Stimulated activated CD8-positive, alpha-beta memory T cell treated with anti-CD3 and anti-CD28 coated beads, Interleukin-15, amount 100 ng/mL, for 48 hours (primary cell): ENCODE results near the gene GANC.

ENCODE experiments used
- DNase-seq, 2 donors: peaks; one replicate each; pipeline ENCODE4 v3.0.0-alpha.2; 2020; ENCODE audit warnings: low read depth in 2 of 2

GANC gene

GRCh38 chr15:42344763-42345162 is 71.8 kb downstream of the GANC start:
- no peak for DNase-seq

- no peak for DNase-seq
These were observed 72.5 kb downstream of the GANC start for GRCh38 chr15:42345504-42345903.

- no peak for DNase-seq
These were observed 75.1 kb downstream of the GANC start for GRCh38 chr15:42348083-42348482.

- no peak for DNase-seq
These were observed 76.2 kb downstream of the GANC start for GRCh38 chr15:42349186-42349585.

- no peak for DNase-seq
These were observed 79.4 kb downstream of the GANC start for GRCh38 chr15:42352401-42352800.

GRCh38 chr15:42353061-42353460 is 80.1 kb downstream of the GANC start:
- no peak for DNase-seq

GRCh38 chr15:42354824-42355223 is 81.8 kb downstream of the GANC start:
- no peak for DNase-seq

- DNase-seq: no peak
These were observed 82.3 kb downstream of the GANC start for GRCh38 chr15:42355291-42355690.

- no peak for DNase-seq
These were observed 83.8 kb downstream of the GANC start for GRCh38 chr15:42356851-42357250.

GRCh38 chr15:42358141-42358540 is 85.1 kb downstream of the GANC start:
- no peak for DNase-seq

- no peak for DNase-seq
These were observed 86.2 kb downstream of the GANC start, which contains the start of gene CAPN3 for GRCh38 chr15:42359249-42359648. Gene CAPN3 (plus strand): TSS chr15:42359501. CDS start chr15:42359806, 305 bp downstream.

- DNase-seq: no peak
These were observed 87.0 kb downstream of the GANC start for GRCh38 chr15:42359985-42360384.

GRCh38 chr15:42360535-42361112 is 87.6 kb downstream of the GANC start:
- DNase-seq: no peak

- no peak for DNase-seq
These were observed 90.5 kb downstream of the GANC start for GRCh38 chr15:42363487-42363886.

GRCh38 chr15:42363942-42364341 is 90.9 kb downstream of the GANC start:
- no peak for DNase-seq

GRCh38 chr15:42364529-42364928 is 91.5 kb downstream of the GANC start:
- no peak for DNase-seq

GRCh38 chr15:42365921-42366550 is 93.0 kb downstream of the GANC start:
- no peak for DNase-seq

GRCh38 chr15:42367041-42367440 is 94.0 kb downstream of the GANC start:
- DNase-seq: no peak

GRCh38 chr15:42368096-42368495 is 95.1 kb downstream of the GANC start:
- DNase-seq: no peak

GRCh38 chr15:42371096-42371495 is 98.1 kb downstream of the GANC start:
- no peak for DNase-seq

GRCh38 chr15:42373274-42373673 is 100.3 kb downstream of the GANC start:
- DNase-seq: no peak

- DNase-seq: no peak
These were observed 100.9 kb downstream of the GANC start for GRCh38 chr15:42373936-42374335.

GRCh38 chr15:42374810-42375209 is 101.8 kb downstream of the GANC start:
- no peak for DNase-seq

- no peak for DNase-seq
These were observed 102.3 kb downstream of the GANC start for GRCh38 chr15:42375252-42375651.
